Stimulated activated CD8-positive, alpha-beta memory T cell treated with anti-CD3 and anti-CD28 coated beads, Interleukin-12 subunit alpha, Interleukin-12 subunit beta, amount 100 ng/mL, for 4 hours (primary cell): ENCODE measurements around the gene SHB.

ENCODE experiments used
- DNase-seq: peaks from one replicate; pipeline ENCODE4 v3.0.0-alpha.2; 2020; ENCODE audit warnings: low read depth

SHB gene

DNA sequence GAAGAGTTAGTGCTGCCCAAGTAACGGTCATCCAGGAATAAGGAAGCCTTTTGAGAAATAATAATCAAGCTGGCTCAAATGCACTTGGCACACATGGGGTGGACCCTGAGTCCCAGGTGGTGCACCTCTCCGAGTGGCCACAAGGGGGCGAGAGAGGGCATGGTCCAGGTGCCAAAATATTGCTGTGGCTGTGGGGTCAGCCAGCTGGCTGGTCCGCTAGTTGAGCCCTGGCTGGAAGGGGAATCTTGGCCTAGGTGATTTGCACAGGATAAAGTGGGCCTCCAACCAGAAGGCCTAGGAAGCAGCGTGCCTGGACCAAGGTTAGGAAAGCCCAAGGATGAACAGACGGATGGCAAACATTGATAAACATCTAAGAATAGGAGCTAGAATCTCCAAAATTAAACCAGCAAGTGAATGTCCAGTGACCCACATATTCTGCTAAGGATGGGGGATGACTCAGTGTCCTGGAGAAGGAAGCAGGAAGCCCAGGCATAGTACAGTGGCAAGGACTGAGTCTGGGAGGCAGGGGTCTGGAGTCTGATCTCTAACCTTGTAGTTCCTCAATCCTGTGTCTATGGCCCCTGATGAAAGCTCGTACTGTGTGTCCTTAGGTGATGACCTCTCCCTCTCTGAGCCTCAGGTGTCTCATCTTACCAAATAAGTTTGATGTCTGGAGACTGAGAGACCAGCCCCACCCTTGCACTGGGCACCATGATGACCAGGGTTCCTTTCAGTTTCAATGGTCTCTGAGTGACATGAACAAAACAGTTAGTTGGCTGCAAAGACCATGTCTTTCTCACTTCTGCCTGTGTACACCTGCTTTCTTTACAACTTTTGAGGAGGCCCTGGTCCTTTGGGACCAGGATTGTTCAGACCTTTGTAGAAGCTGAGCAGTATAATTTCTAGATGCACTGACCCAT, 19.2 kb upstream of the SHB start:
- peak; percentile 44 for DNase-seq

- no peak for DNase-seq
These were observed 17.5 kb upstream of the SHB start for GRCh38 chr9:38086496-38086895.

DNA sequence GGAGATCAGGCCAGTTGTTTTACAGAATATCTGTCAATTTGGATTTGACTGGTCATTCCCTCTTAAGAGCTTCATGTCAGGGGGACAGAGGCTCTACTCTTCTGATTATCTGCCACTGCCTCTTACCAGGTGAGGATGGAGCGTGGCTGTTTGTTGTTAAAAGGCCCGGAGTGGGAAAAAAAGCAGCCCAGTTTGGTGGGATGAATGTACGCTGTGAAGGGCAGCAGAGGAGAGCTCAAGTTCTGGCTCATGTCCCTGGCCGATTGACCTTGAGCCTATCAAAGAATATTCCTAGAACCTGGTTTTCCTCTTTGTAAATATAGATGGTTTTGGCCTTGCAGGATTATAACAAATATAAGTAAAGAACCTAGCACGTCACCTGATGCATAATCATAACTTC, 16.3 kb upstream of the SHB start:
- DNase-seq, result no peak

GRCh38 chr9:38084556-38084880, 15.5 kb upstream of the SHB start:
- no peak for DNase-seq

- no peak for DNase-seq
These were observed 15.0 kb upstream of the SHB start for GRCh38 chr9:38083858-38084555.

- DNase-seq, result no peak
These were observed 13.6 kb upstream of the SHB start for GRCh38 chr9:38082446-38083287.

DNA sequence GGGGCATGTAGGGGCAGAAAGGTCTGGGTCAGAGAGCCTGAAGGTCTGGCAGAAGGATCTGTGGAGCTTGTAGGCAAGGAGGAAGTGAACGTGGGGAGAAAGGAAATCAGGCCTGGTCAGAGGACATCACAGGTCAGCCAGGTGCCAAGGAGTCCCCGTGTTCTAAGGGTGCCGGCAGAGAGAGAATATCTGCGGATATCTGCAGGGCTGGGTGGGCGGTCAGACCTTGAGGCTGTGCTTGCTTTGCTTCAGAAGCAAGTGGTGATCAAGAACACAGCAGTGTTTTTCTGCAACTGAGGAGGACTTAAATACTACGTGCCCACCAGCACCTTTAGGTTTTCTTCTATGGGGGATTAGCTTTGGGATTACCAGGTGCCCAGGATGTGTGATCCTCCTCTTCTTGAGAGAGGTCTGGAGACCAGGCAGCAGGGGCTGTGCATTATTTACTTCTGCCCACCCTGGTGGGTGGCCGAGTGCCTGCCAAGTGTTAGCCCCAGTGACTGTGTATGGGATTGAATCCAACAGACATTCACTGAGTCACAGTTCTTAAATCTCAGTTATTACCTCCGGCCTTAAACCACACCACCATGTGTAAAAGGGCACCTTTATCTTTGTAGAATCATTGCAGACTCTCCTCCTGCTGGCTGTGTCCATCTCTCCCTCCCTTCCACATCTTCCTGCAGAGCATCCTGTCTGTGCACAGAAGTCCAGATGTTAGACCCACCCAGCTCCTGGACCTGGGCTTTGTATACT, 12.5 kb upstream of the SHB start:
- no peak for DNase-seq

DNA sequence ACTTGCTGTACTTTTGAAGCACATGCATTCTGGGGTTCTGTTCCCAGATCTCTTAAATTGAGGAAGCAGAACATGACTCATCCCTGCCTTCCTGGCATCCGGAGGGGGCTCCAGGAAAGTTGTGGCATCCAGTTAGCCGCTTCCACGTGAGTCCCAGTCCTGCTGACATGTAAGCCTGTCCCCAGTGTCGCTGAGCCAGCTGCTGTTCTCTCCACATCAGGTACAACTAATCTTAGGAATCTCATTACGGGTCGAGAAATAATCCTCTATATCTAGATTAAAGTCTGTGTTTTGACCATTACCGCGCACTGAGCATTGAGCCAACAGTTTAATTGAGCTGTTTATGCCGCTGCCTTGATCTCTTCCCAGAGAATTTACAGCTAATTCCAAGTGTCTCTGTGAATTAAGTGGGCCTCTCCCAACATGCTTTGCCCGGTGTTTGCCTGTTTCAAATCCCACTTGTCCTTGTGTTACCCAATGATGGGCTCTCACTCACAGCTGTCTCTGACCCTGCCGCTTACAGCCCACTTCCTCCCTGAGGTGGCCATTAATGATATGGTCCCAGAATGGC, 10.5 kb upstream of the SHB start:
- no peak for DNase-seq

GRCh38 chr9:38075272-38075671, 6.2 kb upstream of the SHB start:
- DNase-seq, result no peak

DNA sequence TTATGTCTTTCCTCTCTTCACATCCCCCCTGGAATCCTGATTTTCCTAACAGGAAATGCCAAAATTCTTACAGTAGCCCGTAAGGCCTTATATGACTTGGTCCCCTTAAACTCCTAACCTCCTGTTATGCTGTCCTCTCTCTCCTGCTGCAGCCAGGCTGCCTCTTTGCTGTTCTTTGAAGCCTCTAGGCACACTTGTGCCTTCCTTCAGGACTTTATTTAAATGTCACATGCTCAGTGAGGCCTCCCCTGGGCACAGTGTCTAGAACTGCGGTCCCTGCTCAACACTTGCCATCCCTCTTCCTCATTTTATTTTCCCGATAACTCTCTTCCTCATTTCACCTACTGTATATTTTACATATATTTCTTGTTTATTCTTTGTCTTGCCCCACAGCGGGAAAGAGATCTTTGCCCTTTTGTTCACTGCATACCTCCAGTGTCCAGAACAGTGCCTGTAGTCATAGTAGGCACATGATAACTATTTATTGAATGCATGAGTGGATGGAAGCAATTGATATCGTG, 5.5 kb upstream of the SHB start:
- DNase-seq, result no peak

- no peak for DNase-seq
These were observed 4.9 kb upstream of the SHB start for GRCh38 chr9:38073882-38074281.

DNA sequence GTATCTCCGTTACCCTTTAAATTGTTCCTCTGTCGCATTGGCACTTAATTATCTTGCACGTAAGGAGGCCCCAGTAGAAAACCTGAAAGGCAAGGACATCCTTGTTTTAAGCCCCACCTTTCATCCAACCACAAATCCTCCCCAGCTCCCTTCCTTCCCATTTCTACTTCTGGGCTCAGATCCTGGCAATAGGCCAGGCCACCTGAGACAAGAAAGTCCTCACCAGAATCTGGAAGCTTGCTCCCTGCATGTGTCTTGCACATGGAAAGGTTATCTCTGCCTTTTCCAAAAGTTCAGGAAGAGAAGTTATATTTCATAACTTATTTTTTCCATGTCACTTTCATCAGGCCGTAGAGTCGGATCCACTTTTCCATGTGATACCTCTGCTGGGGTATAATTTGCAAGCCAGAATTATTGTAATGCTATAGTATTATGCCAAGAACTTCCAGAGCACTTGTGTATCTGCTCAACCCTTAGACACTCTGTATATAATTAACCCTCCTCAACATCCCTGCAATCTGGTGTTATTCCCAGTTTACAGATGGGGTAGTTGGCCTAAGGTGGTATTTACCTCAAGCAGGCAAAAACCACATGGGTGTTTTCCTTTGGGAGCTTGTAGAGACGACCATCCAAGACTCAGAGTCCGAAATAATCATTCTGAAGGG, 2.6 kb upstream of the SHB start:
- no peak for DNase-seq

GRCh38 chr9:38067859-38068681, 957 bp downstream of the SHB start:
- DNase-seq, result no peak

- no peak for DNase-seq
These were observed 1.8 kb downstream of the SHB start for GRCh38 chr9:38066914-38067858.

GRCh38 chr9:38066197-38066913, 2.7 kb downstream of the SHB start:
- no peak for DNase-seq

DNA sequence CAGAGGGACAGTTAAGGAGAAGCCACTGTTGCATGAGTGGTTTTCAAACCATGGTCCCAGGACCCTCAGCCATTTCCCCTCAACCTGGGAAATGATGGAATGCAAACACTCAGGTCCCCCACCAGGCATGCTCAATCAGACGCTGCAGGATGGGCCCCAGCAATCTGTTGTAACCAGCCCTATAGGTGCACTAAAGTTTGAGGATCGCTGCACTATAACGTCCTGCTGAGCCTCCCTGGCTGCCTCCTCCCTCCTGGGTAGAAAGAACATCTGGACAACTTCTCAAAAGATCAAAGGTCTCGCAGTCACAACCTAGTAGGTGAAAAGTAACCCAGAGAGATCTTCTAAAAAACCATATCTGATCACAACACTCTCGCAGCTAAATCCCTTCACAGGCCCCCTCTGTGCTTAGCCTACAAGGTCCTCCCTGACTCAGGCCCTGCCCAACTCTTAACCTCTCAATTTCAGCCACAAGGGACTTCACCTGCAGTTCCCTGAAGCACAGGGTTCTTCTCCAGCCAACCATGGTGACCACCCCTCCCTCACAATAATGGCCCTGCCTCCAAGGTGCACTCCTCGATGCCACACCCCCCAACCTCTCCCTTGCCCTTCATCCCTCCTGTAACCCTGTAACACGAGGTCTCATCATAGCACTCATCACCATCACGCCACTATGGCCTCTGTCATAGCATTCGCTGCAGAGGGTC, 3.5 kb downstream of the SHB start:
- DNase-seq, result no peak

DNA sequence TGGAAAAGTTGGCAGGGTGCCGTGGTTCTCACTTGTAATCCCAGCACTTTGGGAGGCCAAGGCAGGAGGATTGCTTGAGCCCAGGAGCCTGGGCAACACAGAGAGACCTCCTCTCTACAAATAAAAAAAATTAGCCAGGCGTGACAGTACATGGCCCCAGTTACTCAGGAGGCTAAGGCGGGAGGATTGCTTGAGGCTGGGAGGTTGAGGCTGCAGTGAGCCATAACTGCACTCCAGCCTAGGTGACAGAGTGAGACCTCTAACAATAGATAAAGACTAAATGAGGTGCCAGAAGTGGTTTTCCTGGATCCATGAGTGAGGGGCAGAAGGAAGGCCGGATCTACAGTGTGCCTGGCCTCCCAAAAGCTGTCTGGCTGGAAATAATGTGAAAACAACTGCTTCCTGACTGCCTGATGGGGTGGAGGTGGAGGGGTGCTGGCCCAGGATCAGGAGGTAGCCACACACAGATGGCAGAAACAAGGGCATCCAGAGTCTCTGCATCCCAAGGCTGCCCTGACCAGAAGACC, 4.1 kb downstream of the SHB start:
- DNase-seq, result no peak
